SK-N-MC (cell line): ENCODE data around the gene MAPK6.

Experiments used
- EZH2 ChIP-seq: fragments of 200-600 bp; sonication (generic); IDR thresholded peaks from one replicate; pipeline ENCODE4 v1.6.1; 2017; ENCODE audit warnings: antibody characterized with exemption
- POLR2AphosphoS5 ChIP-seq: IDR thresholded peaks from 2 replicates; pipeline ENCODE4 v1.6.1; 2012; ENCODE audit warnings: mild to moderate bottlenecking, low read depth, low read length, borderline replicate concordance

- TF ChIP-seq POLR2AphosphoS5 (no peak), EZH2 (no peak)
Observed at GRCh38 chr15:52042051-52042851, 23.2 kb downstream of the MAPK6 start.
